Nephron progenitor cell (in vitro differentiated cells): Measurements from ENCODE around the gene NXPH3.

Source experiments
- DNase-seq: peaks from one replicate; pipeline ENCODE4 v3.0.0; 2021
- H3K27ac Mint-ChIP-seq: 2 replicates; pipeline ENCODE4 v1.8.0; 2021; ENCODE audit warnings: mild to moderate bottlenecking, moderate library complexity, mixed read lengths
- H3K27me3 Mint-ChIP-seq: 2 replicates; pipeline ENCODE4 v1.8.0; 2021; ENCODE audit warnings: mild to moderate bottlenecking, low read depth, mixed read lengths; ENCODE audit not compliant: poor library complexity
- H3K36me3 Mint-ChIP-seq: 2 replicates; pipeline ENCODE4 v1.8.0; 2021; ENCODE audit warnings: low read depth, mixed read lengths
- H3K4me1 Mint-ChIP-seq: 2 replicates; pipeline ENCODE4 v1.8.0; 2021; ENCODE audit warnings: mixed read lengths
- H3K4me3 Mint-ChIP-seq: 2 replicates; pipeline ENCODE4 v1.8.0; 2021; ENCODE audit warnings: mild to moderate bottlenecking, moderate library complexity, mixed read lengths
- H3K9me3 Mint-ChIP-seq: 2 replicates; pipeline ENCODE4 v1.8.0; 2021; ENCODE audit warnings: mild to moderate bottlenecking, moderate library complexity, mixed read lengths
- TF ChIP-seq, protein P1 (sequence below): fragments of 200-600 bp; sonication (generic); IDR thresholded peaks from 2 replicates; pipeline ENCODE4 v1.5.0; 2021; ENCODE audit warnings: antibody characterized with exemption

NXPH3 gene

GRCh38 chr17:49580055-49580721 is 4.5 kb downstream of the NXPH3 start:
- TF ChIP-seq, protein P1, sequence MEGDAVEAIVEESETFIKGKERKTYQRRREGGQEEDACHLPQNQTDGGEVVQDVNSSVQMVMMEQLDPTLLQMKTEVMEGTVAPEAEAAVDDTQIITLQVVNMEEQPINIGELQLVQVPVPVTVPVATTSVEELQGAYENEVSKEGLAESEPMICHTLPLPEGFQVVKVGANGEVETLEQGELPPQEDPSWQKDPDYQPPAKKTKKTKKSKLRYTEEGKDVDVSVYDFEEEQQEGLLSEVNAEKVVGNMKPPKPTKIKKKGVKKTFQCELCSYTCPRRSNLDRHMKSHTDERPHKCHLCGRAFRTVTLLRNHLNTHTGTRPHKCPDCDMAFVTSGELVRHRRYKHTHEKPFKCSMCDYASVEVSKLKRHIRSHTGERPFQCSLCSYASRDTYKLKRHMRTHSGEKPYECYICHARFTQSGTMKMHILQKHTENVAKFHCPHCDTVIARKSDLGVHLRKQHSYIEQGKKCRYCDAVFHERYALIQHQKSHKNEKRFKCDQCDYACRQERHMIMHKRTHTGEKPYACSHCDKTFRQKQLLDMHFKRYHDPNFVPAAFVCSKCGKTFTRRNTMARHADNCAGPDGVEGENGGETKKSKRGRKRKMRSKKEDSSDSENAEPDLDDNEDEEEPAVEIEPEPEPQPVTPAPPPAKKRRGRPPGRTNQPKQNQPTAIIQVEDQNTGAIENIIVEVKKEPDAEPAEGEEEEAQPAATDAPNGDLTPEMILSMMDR, result no peak
- no peaks in the 10 kb centered on the region for H3K9me3 Mint-ChIP-seq
- DNase-seq, result no peak
- H3K27ac Mint-ChIP-seq, result no peak overlapping the region
- peaks cover 12% of the 10 kb centered on the region for H3K27me3 Mint-ChIP-seq
- no peaks in the 10 kb centered on the region for H3K36me3 Mint-ChIP-seq
- peaks cover 24% of the 10 kb centered on the region for H3K4me1 Mint-ChIP-seq
- no peak overlapping the region for H3K4me3 Mint-ChIP-seq

DNA sequence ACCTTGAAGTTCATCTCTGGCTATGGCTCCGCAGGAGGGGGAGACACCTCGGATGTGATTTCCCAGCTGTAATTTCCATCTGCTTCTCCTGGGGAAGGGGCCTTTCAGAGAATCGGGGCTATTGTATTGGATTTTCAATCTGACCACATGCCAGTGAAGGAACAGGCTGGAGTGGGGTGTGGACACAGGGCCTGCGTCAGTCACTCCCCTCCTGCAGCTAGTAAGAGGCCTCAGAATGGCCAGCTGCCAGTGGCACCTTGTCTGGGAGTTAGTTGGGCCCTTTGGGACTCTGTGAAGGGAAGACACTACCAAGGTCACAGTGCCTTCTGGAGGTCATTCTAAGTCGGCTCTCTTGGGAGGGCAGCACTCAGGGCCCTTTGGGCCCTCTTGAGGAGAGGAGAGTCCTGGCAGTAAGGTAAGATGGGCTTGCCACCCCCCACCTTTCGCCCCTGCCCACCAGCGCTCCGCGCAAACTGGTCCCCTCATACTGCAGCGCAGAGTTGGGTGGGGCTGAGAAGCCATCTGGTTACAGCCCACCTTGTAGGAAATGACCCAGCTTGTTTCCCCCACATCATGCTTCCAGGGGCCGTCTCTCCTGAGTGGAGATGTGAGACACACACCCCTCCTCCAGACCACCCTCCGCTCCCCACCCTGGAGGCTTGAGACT is 5.4 kb downstream of the NXPH3 start:
- H3K9me3 Mint-ChIP-seq, result no peaks in the 10 kb centered on the region
- no peak overlapping the region for H3K27ac Mint-ChIP-seq
- no peak overlapping the region for H3K4me3 Mint-ChIP-seq
- no peak for DNase-seq
- no peaks in the 10 kb centered on the region for H3K36me3 Mint-ChIP-seq
- peaks cover 24% of the 10 kb centered on the region for H3K4me1 Mint-ChIP-seq
- peaks cover 9% of the 10 kb centered on the region for H3K27me3 Mint-ChIP-seq
- TF ChIP-seq, protein P1, result no peak

DNA sequence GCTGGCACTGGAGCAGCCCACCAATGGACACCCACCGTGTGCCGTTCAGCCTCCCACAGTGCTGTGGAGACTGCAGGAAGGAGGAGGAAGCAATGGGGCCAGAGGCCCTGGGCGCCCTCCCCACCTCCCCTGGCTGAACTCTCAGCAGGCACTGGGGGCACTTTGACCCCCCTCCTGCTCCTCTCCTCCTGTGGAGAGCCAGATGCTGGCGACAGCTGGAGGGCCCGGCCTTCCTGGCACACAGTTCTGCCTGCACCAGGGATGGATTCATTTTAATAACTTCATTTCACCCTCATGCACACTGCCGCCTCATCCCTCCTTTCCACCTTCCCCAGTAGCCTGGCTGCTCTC is 6.0 kb downstream of the NXPH3 start:
- no peak for DNase-seq
- Mint-ChIP-seq H3K36me3 (no peaks in the 10 kb centered on the region), H3K4me3 (no peak overlapping the region), H3K9me3 (no peaks in the 10 kb centered on the region), H3K4me1 (peaks cover 24% of the 10 kb centered on the region), H3K27ac (peak overlapping the region; percentile 58), H3K27me3 (peaks cover 9% of the 10 kb centered on the region)
- TF ChIP-seq, protein P1, result no peak

DNA sequence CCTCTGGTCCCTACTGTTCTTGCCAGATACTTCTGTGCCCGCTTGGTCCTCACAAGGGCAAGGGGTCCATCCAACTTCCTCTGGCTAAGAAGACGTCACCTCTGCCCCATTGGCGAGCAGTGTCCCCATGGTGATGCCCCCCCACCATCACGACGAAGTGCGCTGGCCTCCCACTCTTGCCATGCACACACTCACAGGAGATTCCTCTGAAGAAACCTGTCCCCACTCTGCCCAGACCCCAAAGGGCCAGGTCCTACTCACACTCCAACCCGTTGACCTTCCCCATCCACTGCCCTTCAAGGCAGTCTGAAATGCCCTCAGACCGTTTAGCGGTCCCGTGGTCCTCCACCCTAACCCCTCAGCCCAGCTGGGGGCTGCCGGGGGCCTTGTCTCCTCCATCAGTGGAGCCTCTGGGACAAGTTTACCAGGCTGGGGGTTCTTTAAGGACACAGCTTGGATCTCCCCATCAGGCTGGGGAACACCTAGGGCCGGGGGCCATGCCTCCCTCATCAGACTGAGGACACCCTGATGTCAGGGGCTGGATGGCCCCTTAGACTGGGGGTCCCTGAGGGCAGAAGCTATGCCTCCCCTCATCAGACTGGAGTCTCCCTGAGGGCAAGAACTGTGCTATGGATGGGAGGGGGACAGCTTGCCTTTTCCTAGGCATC is 6.5 kb downstream of the NXPH3 start:
- DNase-seq, result no peak
- TF ChIP-seq, protein P1, result no peak
- H3K36me3 Mint-ChIP-seq, result no peaks in the 10 kb centered on the region
- no peaks in the 10 kb centered on the region for H3K9me3 Mint-ChIP-seq
- H3K27me3 Mint-ChIP-seq, result peaks cover 5% of the 10 kb centered on the region
- H3K4me3 Mint-ChIP-seq, result no peak overlapping the region
- peaks cover 20% of the 10 kb centered on the region for H3K4me1 Mint-ChIP-seq
- peak overlapping the region; percentile 58 for H3K27ac Mint-ChIP-seq

DNA sequence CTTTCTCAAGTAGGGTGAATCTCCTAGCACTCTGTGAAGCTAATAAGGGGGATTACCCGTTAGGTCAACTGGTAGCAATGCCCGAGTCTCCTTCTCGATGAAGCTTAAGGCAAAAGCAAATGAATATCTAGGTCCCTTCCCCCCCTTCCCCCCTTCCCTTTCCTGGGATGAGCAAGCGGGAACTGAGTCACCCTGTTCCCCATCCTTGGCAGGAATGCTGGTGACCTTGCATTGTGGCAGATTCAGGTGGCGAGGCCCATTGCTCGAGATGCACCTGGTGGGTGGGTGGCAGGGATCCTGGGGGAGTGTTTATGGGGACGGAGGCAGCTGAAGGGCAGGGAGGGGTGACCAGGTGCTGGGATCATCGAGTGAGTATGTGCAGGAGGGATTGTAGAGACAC is 7.1 kb downstream of the NXPH3 start:
- Mint-ChIP-seq H3K9me3 (no peaks in the 10 kb centered on the region), H3K4me1 (peaks cover 14% of the 10 kb centered on the region), H3K27ac (no peak overlapping the region), H3K36me3 (no peaks in the 10 kb centered on the region), H3K27me3 (peaks cover 4% of the 10 kb centered on the region), H3K4me3 (no peak overlapping the region)
- DNase-seq, result no peak
- TF ChIP-seq, protein P1, result no peak
